CD4-positive, alpha-beta T cell treated with Interleukin-15 for 4 hours (primary cell): ENCODE results near the gene RNF212.

ENCODE experiments used
- DNase-seq: peaks from one replicate; pipeline ENCODE4 v3.0.0-alpha.2; 2020; ENCODE audit warnings: low spot score

The RNF212 gene

GRCh38 chr4:1115528-1116293 is 2.3 kb upstream of the RNF212 start:
- DNase-seq = no peak

- no peak for DNase-seq
These were observed 562 bp downstream of the RNF212 start for GRCh38 chr4:1112821-1113182.

GRCh38 chr4:1112174-1112820 is 1.1 kb downstream of the RNF212 start:
- DNase-seq = no peak

- no peak for DNase-seq
These were observed 2.0 kb downstream of the RNF212 start for GRCh38 chr4:1111259-1111809.

GRCh38 chr4:1109898-1110506 is 3.4 kb downstream of the RNF212 start:
- DNase-seq = no peak

- no peak for DNase-seq
These were observed 4.0 kb downstream of the RNF212 start for GRCh38 chr4:1109333-1109732.

- no peak for DNase-seq
These were observed 7.7 kb downstream of the RNF212 start for GRCh38 chr4:1105662-1106061.

GRCh38 chr4:1105067-1105466 is 8.3 kb downstream of the RNF212 start:
- DNase-seq = no peak

GRCh38 chr4:1104647-1105046 is 8.7 kb downstream of the RNF212 start:
- no peak for DNase-seq

- no peak for DNase-seq
These were observed 13.6 kb downstream of the RNF212 start for GRCh38 chr4:1099684-1100335.

- no peak for DNase-seq
These were observed 14.1 kb downstream of the RNF212 start for GRCh38 chr4:1099270-1099669.

GRCh38 chr4:1098311-1098925 is 14.9 kb downstream of the RNF212 start:
- no peak for DNase-seq

- no peak for DNase-seq
These were observed 15.8 kb downstream of the RNF212 start for GRCh38 chr4:1097553-1097952.

- no peak for DNase-seq
These were observed 16.5 kb downstream of the RNF212 start for GRCh38 chr4:1096841-1097240.

GRCh38 chr4:1094336-1094690 is 19.1 kb downstream of the RNF212 start:
- DNase-seq = no peak

GRCh38 chr4:1093391-1094335 is 19.7 kb downstream of the RNF212 start:
- DNase-seq = no peak

GRCh38 chr4:1092983-1093361 is 20.4 kb downstream of the RNF212 start:
- no peak for DNase-seq

- no peak for DNase-seq
These were observed 21.1 kb downstream of the RNF212 start for GRCh38 chr4:1092026-1092982.

- DNase-seq = no peak
These were observed 21.8 kb downstream of the RNF212 start for GRCh38 chr4:1091561-1091995.
